ENCODE results near the gene RFTN1. TPM values are rescaled to one million over a fixed set of nuclear protein-coding genes. Genes with fewer than 3 reads are reported as not detected.

The RFTN1 gene
- total and polyA plus RNA-seq, 7 donors = 10.9 to 26.4 (median 22.2) TPM

- TF ChIP-seq EP300 (IDR thresholded peaks at IDR 0.05) (no peak), CTCF (IDR thresholded peaks at IDR 0.05) (no peak), POLR2A (IDR thresholded peaks at IDR 0.05) (no peak)
- H3K4me3 ChIP-seq = no peak overlapping the region
- no peaks in the 10 kb centered on the region for H3K27me3 ChIP-seq
- no peaks in the 10 kb centered on the region for H3K36me3 ChIP-seq
- no peaks in the 10 kb centered on the region for H3K9me3 ChIP-seq
- WGBS, 2 donors = 77 to 83% methylated on average over 4 of the region's 4 CpGs
- H3K27ac ChIP-seq = no peak overlapping the region
- DNase-seq = no peak
- H3K4me1 ChIP-seq = peaks cover 0 to 16% (median 5%) of the 10 kb centered on the region in 4 donors
- intact Hi-C loops (cut with DNase I) = no loop called here
Observed at GRCh38 chr3:16447135-16447534, 66.4 kb downstream of the RFTN1 start.

- no peak for DNase-seq
- Histone ChIP-seq H3K27ac (no peak overlapping the region), H3K4me3 (no peak overlapping the region), H3K36me3 (no peaks in the 10 kb centered on the region), H3K4me1 (peaks cover 0 to 16% (median 5%) of the 10 kb centered on the region in 4 donors), H3K27me3 (no peaks in the 10 kb centered on the region), H3K9me3 (no peaks in the 10 kb centered on the region)
- no peak for TF ChIP-seq EP300 (IDR thresholded peaks at IDR 0.05)
- no peak for TF ChIP-seq POLR2AphosphoS5 (IDR thresholded peaks at IDR 0.05)
- TF ChIP-seq CTCF (IDR thresholded peaks at IDR 0.05) = no peak
- no peak for TF ChIP-seq POLR2A (IDR thresholded peaks at IDR 0.05)
- WGBS, 2 donors = 83 to 86% methylated on average over 6 of the region's 6 CpGs
- intact Hi-C loops (cut with DNase I) = no loop called here
Observed at GRCh38 chr3:16444344-16444743, 69.2 kb downstream of the RFTN1 start.

GRCh38 chr3:16442730-16443129 lies 70.8 kb downstream of the RFTN1 start:
- Histone ChIP-seq H3K4me3 (no peak overlapping the region), H3K36me3 (no peaks in the 10 kb centered on the region), H3K27ac (no peak overlapping the region), H3K4me1 (peaks cover 0 to under 1% (median 0%) of the 10 kb centered on the region in 4 donors), H3K27me3 (no peaks in the 10 kb centered on the region), H3K9me3 (no peaks in the 10 kb centered on the region)
- no peak for DNase-seq
- WGBS, 2 donors = 94 to 99% methylated on average over 1 of the region's 1 CpG
- TF ChIP-seq POLR2A (IDR thresholded peaks at IDR 0.05) (no peak), EP300 (IDR thresholded peaks at IDR 0.05) (no peak), POLR2AphosphoS5 (IDR thresholded peaks at IDR 0.05) (no peak), CTCF (IDR thresholded peaks at IDR 0.05) (no peak)
- intact Hi-C loops (cut with DNase I) = no loop called here

GRCh38 chr3:16441371-16441875 lies 72.1 kb downstream of the RFTN1 start:
- Histone ChIP-seq H3K27ac (peak overlapping the region in 1 of 4 donors; percentile 45), H3K9me3 (no peaks in the 10 kb centered on the region), H3K36me3 (no peaks in the 10 kb centered on the region), H3K4me3 (no peak overlapping the region), H3K27me3 (no peaks in the 10 kb centered on the region), H3K4me1 (no peaks in the 10 kb centered on the region)
- intact Hi-C loops (cut with DNase I) = no loop called here
- TF ChIP-seq POLR2AphosphoS5 (IDR thresholded peaks at IDR 0.05) = peak in 1 of 4 donors; percentile 19
- TF ChIP-seq CTCF (IDR thresholded peaks at IDR 0.05) = no peak
- TF ChIP-seq EP300 (IDR thresholded peaks at IDR 0.05) = no peak
- 41 to 53% methylated on average over 5 of the region's 5 CpGs for WGBS, 2 donors
- no peak for DNase-seq

Data from sigmoid colon (tissue), 7 donors.